ENCODE measurements around the gene CLEC4F. TPM values are rescaled to one million over a fixed set of nuclear protein-coding genes. Genes with fewer than 3 reads are reported as not detected.

CLEC4F gene
- total RNA-seq, 1 donor from 2014 or later, result not detected

GRCh38 chr2:70793450-70793849, 26.9 kb downstream of the CLEC4F start:
- H3K27me3 ChIP-seq, result no peaks in the 10 kb centered on the region

GRCh38 chr2:70790136-70790828, 30.1 kb downstream of the CLEC4F start, which contains the start of gene FIGLA:
FIGLA (minus strand) TSS chr2:70790643; CDS start chr2:70790638, 5 bp downstream.
- Histone ChIP-seq H3K36me3 (no peaks in the 10 kb centered on the region), H3K4me1 (peaks cover 0 to 2% of the 10 kb centered on the region in 2 donors), H3K27me3 (no peaks in the 10 kb centered on the region), H3K27ac (no peak within 1 kb of the TSS), H3K4me3 (peak within 1 kb of the TSS; percentile 34 to 49), H3K9me3 (no peaks in the 10 kb centered on the region)
- no peak for TF ChIP-seq CTCF (IDR thresholded peaks at IDR 0.05)
- no peak for DNase-seq (ENCODE audit: low spot score in 2 of 2)
- intact Hi-C loops (cut with DNase I), result no loop called here

More at GRCh38 chr2:70793450-70793849, 26.9 kb downstream of the CLEC4F start:
- no peak for DNase-seq (ENCODE audit: low spot score in 2 of 2)
- H3K9me3 ChIP-seq, result no peaks in the 10 kb centered on the region
- H3K4me1 ChIP-seq, result peaks cover 0 to 2% of the 10 kb centered on the region in 2 donors
- H3K27ac ChIP-seq, result no peak overlapping the region
- intact Hi-C loops (cut with DNase I), result no loop called here
- H3K36me3 ChIP-seq, result no peaks in the 10 kb centered on the region
- H3K4me3 ChIP-seq, result no peak overlapping the region
- TF ChIP-seq CTCF (IDR thresholded peaks at IDR 0.05), result no peak

- TF ChIP-seq CTCF (IDR thresholded peaks at IDR 0.05), result peak; percentile 6 to 49 (median 24)
- Histone ChIP-seq H3K27me3 (no peaks in the 10 kb centered on the region), H3K36me3 (no peaks in the 10 kb centered on the region), H3K4me3 (peak overlapping the region; percentile 34 to 49), H3K9me3 (no peaks in the 10 kb centered on the region), H3K4me1 (peaks cover 0 to 2% of the 10 kb centered on the region in 2 donors), H3K27ac (no peak overlapping the region)
- intact Hi-C loops (cut with DNase I), result no loop called here
- peak in 1 of 2 donors; percentile 71 for DNase-seq (ENCODE audit: low spot score in 2 of 2)
Observed at GRCh38 chr2:70789304-70790135, 30.9 kb downstream of the CLEC4F start.

- no peaks in the 10 kb centered on the region for H3K9me3 ChIP-seq
- no peaks in the 10 kb centered on the region for H3K36me3 ChIP-seq
- DNase-seq (ENCODE audit: low spot score in 2 of 2), result no peak
- H3K4me3 ChIP-seq, result no peak overlapping the region
- H3K4me1 ChIP-seq, result peaks cover 0 to 2% of the 10 kb centered on the region in 2 donors
- intact Hi-C loops (cut with DNase I), result no loop called here
- no peak overlapping the region for H3K27ac ChIP-seq
- no peaks in the 10 kb centered on the region for H3K27me3 ChIP-seq
- peak in 1 of 3 experiments; percentile 14 for TF ChIP-seq CTCF (IDR thresholded peaks at IDR 0.05)
Observed at GRCh38 chr2:70785137-70785911, 35.1 kb downstream of the CLEC4F start.

- H3K27me3 ChIP-seq, result no peaks in the 10 kb centered on the region
- H3K4me1 ChIP-seq, result peaks cover 0 to under 1% of the 10 kb centered on the region in 2 donors
- H3K27ac ChIP-seq, result no peak overlapping the region
- TF ChIP-seq CTCF (IDR thresholded peaks at IDR 0.05), result no peak
- no peak for DNase-seq (ENCODE audit: low spot score in 2 of 2)
- no peaks in the 10 kb centered on the region for H3K36me3 ChIP-seq
- no peak overlapping the region for H3K4me3 ChIP-seq
- no peaks in the 10 kb centered on the region for H3K9me3 ChIP-seq
- intact Hi-C loops (cut with DNase I), result no loop called here
Observed at GRCh38 chr2:70784320-70784719, 36.1 kb downstream of the CLEC4F start.

All from ascending aorta (tissue), 2 donors.